NCI-H2196 (cell line): Measurements from ENCODE around the gene CBLC.

Source experiments
- DNase-seq: peaks from one replicate; lab custom pipeline; 2025; ENCODE audit not compliant: unreplicated experiment; lab: John Stamatoyannopoulos, UW

CBLC gene

GRCh38 chr19:44746616-44746945, 31.1 kb upstream of the CBLC start:
- no peak for DNase-seq

GRCh38 chr19:44746946-44747738, 30.5 kb upstream of the CBLC start:
- DNase-seq, result peak; percentile 90

GRCh38 chr19:44747739-44748425, 29.8 kb upstream of the CBLC start:
- DNase-seq, result peak; percentile 71

- peak; percentile 76 for DNase-seq
Observed at GRCh38 chr19:44748426-44749254, 29.1 kb upstream of the CBLC start, which contains the start of gene BCL3. Gene BCL3, plus strand, starts transcription at chr19:44748708. Its CDS starts 83 bp downstream, at chr19:44748791.

- no peak for DNase-seq
Observed at GRCh38 chr19:44749292-44749691, 28.4 kb upstream of the CBLC start.

GRCh38 chr19:44749994-44750393, 27.7 kb upstream of the CBLC start:
- no peak for DNase-seq

- DNase-seq, result no peak
Observed at GRCh38 chr19:44752123-44752815, 25.4 kb upstream of the CBLC start.

GRCh38 chr19:44752816-44753625, 24.7 kb upstream of the CBLC start:
- peak; percentile 94 for DNase-seq

- no peak for DNase-seq
Observed at GRCh38 chr19:44753626-44753931, 24.1 kb upstream of the CBLC start.

GRCh38 chr19:44753932-44754749, 23.5 kb upstream of the CBLC start:
- peak; percentile 87 for DNase-seq

- DNase-seq, result no peak
Observed at GRCh38 chr19:44754750-44755080, 23.0 kb upstream of the CBLC start.

- DNase-seq, result no peak
Observed at GRCh38 chr19:44755219-44755618, 22.5 kb upstream of the CBLC start.

GRCh38 chr19:44756089-44756562, 21.6 kb upstream of the CBLC start:
- no peak for DNase-seq

- DNase-seq, result no peak
Observed at GRCh38 chr19:44757057-44757734, 20.5 kb upstream of the CBLC start.

GRCh38 chr19:44757735-44758505, 19.8 kb upstream of the CBLC start:
- no peak for DNase-seq

GRCh38 chr19:44758596-44758995, 19.1 kb upstream of the CBLC start:
- no peak for DNase-seq

- no peak for DNase-seq
Observed at GRCh38 chr19:44759083-44759804, 18.4 kb upstream of the CBLC start.

- DNase-seq, result no peak
Observed at GRCh38 chr19:44762038-44762437, 15.7 kb upstream of the CBLC start.
